ENCODE measurements around the gene CAMK1D.

Gene CAMK1D

GRCh38 chr10:12638103-12638502, 288.8 kb downstream of the CAMK1D start:
- Histone ChIP-seq H3K4me3 (ENCODE audit: insufficient read depth, low read depth, low read length, poor library complexity, severe bottlenecking) (no peak overlapping the region), H3K9me3 (ENCODE audit: control insufficient read depth, low read length) (no peaks in the 10 kb centered on the region), H3K27ac (ENCODE audit: insufficient read depth, low read length, poor library complexity, severe bottlenecking) (no peak overlapping the region), H3K27me3 (replicated peaks; ENCODE audit: control insufficient read depth, insufficient read depth, low read length, poor library complexity, severe bottlenecking) (no peaks in the 10 kb centered on the region), H3K36me3 (ENCODE audit: control insufficient read depth, insufficient read depth, low read length) (peaks cover 4% of the 10 kb centered on the region), H3K4me1 (ENCODE audit: control insufficient read depth, insufficient read depth, low read length, poor library complexity, severe bottlenecking) (peaks cover 4% of the 10 kb centered on the region)
- DNase-seq, result no peak

- Histone ChIP-seq H3K4me1 (ENCODE audit: control insufficient read depth, insufficient read depth, low read length, poor library complexity, severe bottlenecking) (peaks cover 4% of the 10 kb centered on the region), H3K27ac (ENCODE audit: insufficient read depth, low read length, poor library complexity, severe bottlenecking) (no peak overlapping the region), H3K27me3 (replicated peaks; ENCODE audit: control insufficient read depth, insufficient read depth, low read length, poor library complexity, severe bottlenecking) (no peaks in the 10 kb centered on the region), H3K4me3 (ENCODE audit: insufficient read depth, low read depth, low read length, poor library complexity, severe bottlenecking) (no peak overlapping the region), H3K9me3 (ENCODE audit: control insufficient read depth, low read length) (no peaks in the 10 kb centered on the region), H3K36me3 (ENCODE audit: control insufficient read depth, insufficient read depth, low read length) (peaks cover 4% of the 10 kb centered on the region)
- no peak for DNase-seq
Measured at GRCh38 chr10:12638781-12639180, 289.4 kb downstream of the CAMK1D start.

- no peak overlapping the region for H3K4me3 ChIP-seq (ENCODE audit: insufficient read depth, low read depth, low read length, poor library complexity, severe bottlenecking)
- H3K4me1 ChIP-seq (ENCODE audit: control insufficient read depth, insufficient read depth, low read length, poor library complexity, severe bottlenecking), result peaks cover under 1% of the 10 kb centered on the region
- H3K36me3 ChIP-seq (ENCODE audit: control insufficient read depth, insufficient read depth, low read length), result peaks cover 4% of the 10 kb centered on the region
- no peaks in the 10 kb centered on the region for H3K27me3 ChIP-seq (replicated peaks; ENCODE audit: control insufficient read depth, insufficient read depth, low read length, poor library complexity, severe bottlenecking)
- H3K27ac ChIP-seq (ENCODE audit: insufficient read depth, low read length, poor library complexity, severe bottlenecking), result no peak overlapping the region
- H3K9me3 ChIP-seq (ENCODE audit: control insufficient read depth, low read length), result no peaks in the 10 kb centered on the region
- DNase-seq, result no peak
Measured at GRCh38 chr10:12639996-12640944, 290.9 kb downstream of the CAMK1D start.

GRCh38 chr10:12642036-12642435, 292.7 kb downstream of the CAMK1D start:
- no peaks in the 10 kb centered on the region for H3K9me3 ChIP-seq (ENCODE audit: control insufficient read depth, low read length)

GRCh38 chr10:12643279-12643678, 293.9 kb downstream of the CAMK1D start:
- Histone ChIP-seq H3K9me3 (ENCODE audit: control insufficient read depth, low read length) (no peaks in the 10 kb centered on the region), H3K36me3 (ENCODE audit: control insufficient read depth, insufficient read depth, low read length) (peaks cover 4% of the 10 kb centered on the region), H3K27ac (ENCODE audit: insufficient read depth, low read length, poor library complexity, severe bottlenecking) (no peak overlapping the region), H3K4me3 (ENCODE audit: insufficient read depth, low read depth, low read length, poor library complexity, severe bottlenecking) (no peak overlapping the region), H3K4me1 (ENCODE audit: control insufficient read depth, insufficient read depth, low read length, poor library complexity, severe bottlenecking) (no peaks in the 10 kb centered on the region), H3K27me3 (replicated peaks; ENCODE audit: control insufficient read depth, insufficient read depth, low read length, poor library complexity, severe bottlenecking) (no peaks in the 10 kb centered on the region)
- no peak for DNase-seq

More at GRCh38 chr10:12642036-12642435, 292.7 kb downstream of the CAMK1D start:
- H3K27ac ChIP-seq (ENCODE audit: insufficient read depth, low read length, poor library complexity, severe bottlenecking), result no peak overlapping the region
- DNase-seq, result no peak
- H3K4me1 ChIP-seq (ENCODE audit: control insufficient read depth, insufficient read depth, low read length, poor library complexity, severe bottlenecking), result no peaks in the 10 kb centered on the region
- H3K36me3 ChIP-seq (ENCODE audit: control insufficient read depth, insufficient read depth, low read length), result peaks cover 4% of the 10 kb centered on the region
- no peaks in the 10 kb centered on the region for H3K27me3 ChIP-seq (replicated peaks; ENCODE audit: control insufficient read depth, insufficient read depth, low read length, poor library complexity, severe bottlenecking)
- no peak overlapping the region for H3K4me3 ChIP-seq (ENCODE audit: insufficient read depth, low read depth, low read length, poor library complexity, severe bottlenecking)

GRCh38 chr10:12644380-12645144, 295.2 kb downstream of the CAMK1D start:
- Histone ChIP-seq H3K4me3 (ENCODE audit: insufficient read depth, low read depth, low read length, poor library complexity, severe bottlenecking) (no peak overlapping the region), H3K36me3 (ENCODE audit: control insufficient read depth, insufficient read depth, low read length) (peaks cover 4% of the 10 kb centered on the region), H3K4me1 (ENCODE audit: control insufficient read depth, insufficient read depth, low read length, poor library complexity, severe bottlenecking) (no peaks in the 10 kb centered on the region), H3K9me3 (ENCODE audit: control insufficient read depth, low read length) (no peaks in the 10 kb centered on the region), H3K27me3 (replicated peaks; ENCODE audit: control insufficient read depth, insufficient read depth, low read length, poor library complexity, severe bottlenecking) (no peaks in the 10 kb centered on the region), H3K27ac (ENCODE audit: insufficient read depth, low read length, poor library complexity, severe bottlenecking) (no peak overlapping the region)
- no peak for DNase-seq

- no peaks in the 10 kb centered on the region for H3K27me3 ChIP-seq (replicated peaks; ENCODE audit: control insufficient read depth, insufficient read depth, low read length, poor library complexity, severe bottlenecking)
- H3K27ac ChIP-seq (ENCODE audit: insufficient read depth, low read length, poor library complexity, severe bottlenecking), result no peak overlapping the region
- no peaks in the 10 kb centered on the region for H3K4me1 ChIP-seq (ENCODE audit: control insufficient read depth, insufficient read depth, low read length, poor library complexity, severe bottlenecking)
- H3K9me3 ChIP-seq (ENCODE audit: control insufficient read depth, low read length), result no peaks in the 10 kb centered on the region
- no peak overlapping the region for H3K4me3 ChIP-seq (ENCODE audit: insufficient read depth, low read depth, low read length, poor library complexity, severe bottlenecking)
- H3K36me3 ChIP-seq (ENCODE audit: control insufficient read depth, insufficient read depth, low read length), result no peaks in the 10 kb centered on the region
- DNase-seq, result no peak
Measured at GRCh38 chr10:12645449-12645848, 296.1 kb downstream of the CAMK1D start.

GRCh38 chr10:12649012-12649584, 299.8 kb downstream of the CAMK1D start:
- Histone ChIP-seq H3K27me3 (replicated peaks; ENCODE audit: control insufficient read depth, insufficient read depth, low read length, poor library complexity, severe bottlenecking) (no peaks in the 10 kb centered on the region), H3K4me3 (ENCODE audit: insufficient read depth, low read depth, low read length, poor library complexity, severe bottlenecking) (no peak overlapping the region), H3K4me1 (ENCODE audit: control insufficient read depth, insufficient read depth, low read length, poor library complexity, severe bottlenecking) (no peaks in the 10 kb centered on the region), H3K27ac (ENCODE audit: insufficient read depth, low read length, poor library complexity, severe bottlenecking) (no peak overlapping the region), H3K9me3 (ENCODE audit: control insufficient read depth, low read length) (no peaks in the 10 kb centered on the region), H3K36me3 (ENCODE audit: control insufficient read depth, insufficient read depth, low read length) (peaks cover 5% of the 10 kb centered on the region)
- no peak for DNase-seq

- Histone ChIP-seq H3K36me3 (ENCODE audit: control insufficient read depth, insufficient read depth, low read length) (peaks cover 5% of the 10 kb centered on the region), H3K4me3 (ENCODE audit: insufficient read depth, low read depth, low read length, poor library complexity, severe bottlenecking) (no peak overlapping the region), H3K27ac (ENCODE audit: insufficient read depth, low read length, poor library complexity, severe bottlenecking) (no peak overlapping the region), H3K27me3 (replicated peaks; ENCODE audit: control insufficient read depth, insufficient read depth, low read length, poor library complexity, severe bottlenecking) (no peaks in the 10 kb centered on the region), H3K9me3 (ENCODE audit: control insufficient read depth, low read length) (no peaks in the 10 kb centered on the region), H3K4me1 (ENCODE audit: control insufficient read depth, insufficient read depth, low read length, poor library complexity, severe bottlenecking) (no peaks in the 10 kb centered on the region)
- DNase-seq, result no peak
Measured at GRCh38 chr10:12650122-12650521, 300.8 kb downstream of the CAMK1D start.

Measured in effector memory CD4-positive, alpha-beta T cell (primary cell).